T follicular helper cell (primary cell): ENCODE data around the gene SHROOM3.

Source experiments
- DNase-seq: peaks from one replicate; pipeline ENCODE4 v3.0.0-alpha.2; 2020; ENCODE audit warnings: low read depth

Gene SHROOM3

DNA sequence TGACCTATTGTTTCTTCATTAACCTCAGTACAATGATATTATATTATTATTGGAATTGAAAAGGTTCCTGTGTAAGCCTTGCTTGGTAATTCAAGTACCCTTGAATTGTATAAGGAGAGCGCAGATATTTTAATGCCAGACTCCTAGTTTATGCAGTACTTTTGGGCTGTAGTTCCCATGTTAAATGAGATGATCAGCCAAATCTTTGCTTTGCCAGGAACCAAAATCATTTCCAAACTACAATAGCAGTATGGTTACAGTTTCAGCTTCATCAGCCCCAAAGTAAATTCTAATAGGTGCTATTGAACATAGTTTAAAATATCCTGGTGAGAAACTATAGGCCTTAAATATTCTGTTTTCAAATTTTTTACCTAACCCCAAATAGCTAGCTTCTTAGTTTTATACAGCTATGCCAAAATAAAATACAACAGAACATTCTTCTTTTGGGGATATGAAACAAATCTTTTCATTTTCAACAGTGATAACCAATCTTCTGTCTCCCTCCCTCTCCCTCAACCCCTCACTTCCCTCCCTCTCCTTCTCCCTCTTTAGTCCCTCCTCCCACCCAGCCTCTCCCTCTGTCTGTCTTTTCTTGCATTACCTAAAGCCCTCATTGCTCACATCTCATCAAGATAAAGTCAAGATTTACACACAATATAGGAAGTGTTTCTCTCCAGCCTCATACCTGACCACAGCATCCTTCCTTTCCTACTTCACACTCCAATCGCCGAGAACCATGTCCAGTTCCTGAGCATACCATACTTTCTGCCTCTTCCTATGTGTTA, 190.1 kb downstream of the SHROOM3 start:
- no peak for DNase-seq

DNA sequence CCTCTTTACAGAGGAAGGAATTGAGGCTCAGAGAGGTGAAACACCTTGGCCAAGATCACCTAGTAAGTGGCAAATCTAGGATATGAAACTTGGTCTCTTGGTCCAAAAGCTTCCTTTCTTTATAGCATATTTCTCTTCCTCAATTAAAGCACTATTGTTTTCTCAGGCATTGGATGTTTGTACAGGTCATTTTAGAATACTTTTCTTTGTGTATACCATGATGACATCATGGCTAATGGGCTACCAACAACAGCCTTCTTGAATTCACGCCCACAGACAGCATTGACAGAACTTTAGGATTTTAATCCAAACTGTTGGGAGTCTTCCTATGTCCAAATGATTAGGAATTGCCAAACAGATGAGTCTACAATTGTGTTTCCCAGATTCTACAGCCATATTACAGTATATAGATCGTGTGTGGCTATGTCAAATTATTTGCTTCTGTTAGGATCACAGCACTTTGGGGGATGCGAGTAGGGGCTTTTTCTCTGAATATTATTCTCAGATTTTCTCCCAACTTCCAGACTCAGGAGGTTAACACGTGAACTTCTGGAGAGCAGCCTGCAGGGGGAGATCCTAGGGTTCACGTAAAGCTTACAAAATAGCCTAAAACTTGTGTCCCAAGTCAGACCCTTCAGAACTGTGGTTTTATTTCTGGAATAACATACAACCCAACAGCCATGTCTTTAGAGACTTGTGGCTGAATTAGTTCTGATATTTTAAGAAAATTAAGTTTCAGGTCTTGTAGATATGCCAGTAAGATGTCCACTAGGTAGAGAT, 191.8 kb downstream of the SHROOM3 start:
- no peak for DNase-seq

DNA sequence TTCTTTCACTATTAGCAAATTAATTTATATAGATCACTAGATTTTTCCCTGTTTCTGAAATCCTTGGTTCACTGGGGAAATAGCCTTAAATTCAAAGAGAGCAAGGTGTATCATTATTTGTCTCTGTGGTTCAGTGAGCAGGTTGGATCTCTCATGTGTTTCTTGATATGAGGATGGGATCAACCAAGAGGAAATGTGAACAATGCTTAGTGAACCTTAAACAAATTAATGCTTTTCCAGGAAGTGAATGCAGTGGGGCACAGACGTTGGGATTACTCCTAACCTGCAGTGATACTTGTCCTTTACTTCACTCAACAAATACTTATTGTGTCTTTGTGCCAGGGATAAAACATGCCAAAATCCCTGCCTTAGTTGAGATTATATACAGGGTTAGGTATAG, 193.2 kb downstream of the SHROOM3 start:
- DNase-seq = no peak

DNA sequence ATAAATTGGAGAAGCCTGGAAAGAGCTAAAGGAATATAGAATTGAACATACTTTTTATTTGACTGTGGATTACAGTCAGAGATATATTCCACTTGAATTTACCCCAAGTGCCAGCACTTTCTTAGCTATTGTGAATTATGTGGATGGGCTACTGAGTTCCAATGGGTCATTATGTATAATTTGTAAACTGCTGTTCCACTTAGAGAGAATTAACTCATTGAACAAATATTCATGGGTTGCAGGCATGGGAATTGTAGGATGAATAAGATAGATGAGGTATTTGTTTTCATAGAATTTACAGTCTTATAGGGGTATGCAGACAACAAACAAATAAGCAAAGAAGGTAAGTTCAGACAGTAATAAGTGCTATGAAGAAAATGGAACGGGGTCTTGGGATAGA, 195.7 kb downstream of the SHROOM3 start:
- no peak for DNase-seq

DNA sequence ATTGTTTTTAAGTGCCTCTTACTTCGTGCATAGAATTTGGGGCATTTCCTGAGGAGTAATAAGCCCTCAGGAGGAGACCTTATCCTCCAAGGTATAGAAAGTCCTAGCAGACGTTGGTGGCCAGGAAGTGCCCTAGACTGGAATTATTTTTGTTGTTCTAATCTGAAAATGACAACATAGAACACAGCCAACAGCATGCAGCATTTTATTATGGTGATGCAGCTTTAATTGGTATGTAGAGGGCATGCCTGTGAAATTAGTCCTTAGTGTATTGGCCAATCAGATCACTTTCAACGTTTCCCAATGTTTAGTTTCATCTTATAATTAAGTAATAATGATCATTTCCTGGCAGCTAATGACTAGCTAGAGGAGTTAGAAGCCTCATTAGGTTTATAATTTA, 199.2 kb downstream of the SHROOM3 start:
- no peak for DNase-seq

DNA sequence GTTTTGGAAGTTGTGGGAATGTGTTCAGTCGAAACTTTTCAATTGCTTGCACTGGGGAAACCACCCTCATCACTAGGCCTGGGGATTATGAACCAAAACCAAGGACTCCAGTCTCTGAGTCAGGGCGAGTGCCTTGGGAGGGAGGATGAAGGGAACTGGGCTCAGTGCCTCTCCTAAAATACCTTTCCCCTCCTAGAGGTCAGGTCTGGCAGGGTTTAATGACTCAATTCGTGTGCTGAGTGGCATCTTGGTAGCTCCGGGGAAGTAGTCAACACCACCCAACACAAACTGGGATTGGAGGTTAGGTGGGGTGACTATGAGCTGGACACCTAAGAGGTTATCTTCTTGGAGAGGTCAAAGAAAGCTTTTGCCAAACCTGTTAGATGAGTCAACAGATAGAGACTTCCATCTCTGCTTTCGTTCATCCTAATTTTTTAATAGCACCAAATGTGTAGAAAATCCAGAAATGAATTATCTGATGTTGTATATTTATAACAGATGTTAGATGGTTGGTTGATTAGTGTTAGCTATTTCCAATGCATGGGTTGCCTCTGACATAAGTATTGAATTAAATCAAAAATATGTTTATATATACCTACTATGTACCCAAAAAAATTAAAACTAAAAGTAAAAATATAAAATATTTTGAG, 202.8 kb downstream of the SHROOM3 start:
- no peak for DNase-seq

DNA sequence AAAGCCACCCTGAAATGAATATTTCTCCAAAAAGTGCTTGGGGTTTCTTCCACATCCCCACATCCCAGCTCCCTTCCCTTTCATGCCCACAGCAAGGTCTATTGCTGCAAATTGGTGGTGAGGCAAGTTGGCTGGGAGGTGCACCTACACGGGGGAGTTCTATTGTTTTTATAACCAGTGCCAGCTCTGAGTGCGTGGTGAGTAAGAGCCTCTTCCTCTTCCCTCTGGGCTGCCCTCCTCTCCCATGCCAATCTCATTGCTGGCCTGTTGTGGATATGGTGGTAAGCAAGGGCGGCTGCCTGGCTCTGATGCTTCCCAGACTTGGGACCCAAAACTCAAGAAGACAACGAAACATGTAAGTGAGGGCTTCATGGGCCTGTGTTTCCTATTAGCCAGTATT, 204.3 kb downstream of the SHROOM3 start:
- DNase-seq = no peak

DNA sequence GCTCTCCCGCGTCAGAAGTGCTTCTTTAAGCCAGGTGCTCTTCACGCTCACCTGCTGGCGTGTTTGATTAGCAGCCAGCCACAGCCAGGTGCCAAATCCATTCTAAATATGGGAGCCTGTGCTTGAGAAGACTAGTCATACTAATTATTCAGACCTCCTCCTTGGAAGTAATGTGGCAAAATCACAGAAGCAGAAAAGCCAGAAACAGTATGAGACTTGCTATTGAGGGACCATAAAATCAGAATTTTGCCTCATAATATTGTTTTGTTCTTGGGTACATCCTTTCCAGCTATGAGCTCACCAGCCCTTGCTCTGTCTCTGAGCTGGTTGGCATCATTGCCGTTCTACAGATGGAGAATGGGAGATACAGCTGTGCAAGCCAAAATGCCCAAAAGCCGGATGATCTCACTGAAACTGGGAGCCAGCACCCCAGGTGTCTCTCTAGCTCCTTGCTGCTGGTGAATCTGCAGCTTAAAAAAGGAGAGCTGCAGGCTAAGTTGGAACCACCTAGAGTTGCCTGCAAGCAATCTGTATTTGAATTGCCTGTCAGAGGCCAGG, 205.4 kb downstream of the SHROOM3 start:
- no peak for DNase-seq

DNA sequence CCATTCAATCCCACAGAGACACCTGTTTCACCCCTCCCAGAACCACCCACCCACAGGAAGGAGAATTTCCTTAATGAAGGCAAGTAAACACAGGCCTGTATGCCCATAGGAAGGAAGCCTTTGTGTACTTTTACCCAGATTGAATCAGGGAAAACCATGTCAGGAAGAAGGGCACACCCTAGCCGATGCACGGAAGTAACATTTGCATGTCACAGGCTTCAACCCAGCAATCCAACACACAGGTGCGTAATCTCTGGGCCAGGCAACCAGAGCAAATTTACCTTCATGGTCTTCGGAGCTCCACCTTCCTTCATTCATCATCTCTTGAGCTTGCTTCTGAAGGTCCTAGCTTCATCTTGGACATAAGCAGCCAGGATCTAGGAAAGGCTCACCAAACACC, 206.3 kb downstream of the SHROOM3 start:
- DNase-seq = no peak

DNA sequence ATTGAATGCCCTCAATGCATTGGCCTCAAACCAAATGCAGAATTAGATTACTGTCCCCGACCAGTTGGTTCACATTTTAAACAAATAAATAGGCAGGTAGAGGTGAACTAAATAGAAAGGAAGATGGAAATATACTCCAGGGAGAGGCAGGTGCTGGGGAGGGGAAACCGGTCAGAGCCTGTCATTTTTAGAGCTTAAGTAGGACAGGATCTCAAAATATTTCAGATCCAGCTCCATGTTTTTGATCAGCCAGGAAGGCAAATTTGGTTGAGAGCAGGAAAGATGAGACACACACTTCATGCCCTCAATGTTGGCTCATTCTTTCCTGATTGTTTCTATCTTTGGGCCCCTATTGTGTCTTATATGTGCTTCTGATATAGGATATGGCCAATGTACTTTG, 206.7 kb downstream of the SHROOM3 start:
- no peak for DNase-seq

DNA sequence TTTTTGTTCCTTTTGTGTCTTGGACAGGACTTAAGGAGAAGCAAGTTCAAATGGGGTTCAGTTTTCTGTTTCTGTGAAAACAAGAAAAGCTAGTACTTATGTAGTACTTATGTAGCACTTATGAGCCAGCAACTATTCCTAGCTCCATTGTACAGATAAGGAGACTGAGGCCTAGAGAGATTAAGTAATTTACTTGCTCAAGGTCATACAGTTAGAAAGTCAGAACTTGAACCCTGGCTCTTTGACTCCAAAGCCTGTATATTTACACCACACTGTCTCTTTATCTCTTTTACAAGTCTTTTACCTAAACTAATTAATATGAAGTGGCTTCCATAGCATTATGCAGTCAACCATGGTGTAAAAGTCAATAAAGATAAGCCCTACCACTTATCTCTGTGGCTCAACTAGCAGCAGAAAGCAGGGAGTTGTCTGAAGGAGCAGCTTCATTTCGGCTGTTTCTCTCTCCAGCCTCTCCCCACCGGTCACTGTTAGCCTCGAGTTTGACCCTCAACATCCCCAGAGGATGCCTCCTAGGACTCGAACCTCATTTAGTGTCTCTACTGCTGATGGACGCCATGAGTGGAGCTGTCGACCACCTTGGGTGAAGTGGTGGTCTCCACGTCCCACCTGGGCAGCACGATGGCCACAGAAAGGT, 209.9 kb downstream of the SHROOM3 start:
- no peak for DNase-seq

DNA sequence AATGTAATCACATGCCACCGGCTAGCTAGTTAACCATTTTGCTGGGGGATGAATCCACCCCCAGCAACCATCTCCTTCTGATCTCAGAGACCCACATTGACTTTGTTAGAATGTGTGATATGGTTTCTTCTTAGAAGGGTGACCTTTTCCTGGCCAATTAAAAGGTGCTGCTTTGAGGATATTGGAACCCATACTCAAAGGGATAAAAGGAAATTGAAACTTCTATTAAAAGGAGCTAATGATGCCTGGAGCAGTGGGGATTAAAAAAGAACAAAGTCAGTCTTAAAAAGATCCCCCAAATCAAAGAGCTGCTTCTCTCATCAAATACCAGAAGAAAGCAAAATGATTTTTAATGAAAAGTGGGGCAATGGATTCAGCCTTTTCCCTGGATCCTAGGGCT, 214.1 kb downstream of the SHROOM3 start:
- DNase-seq = no peak

DNA sequence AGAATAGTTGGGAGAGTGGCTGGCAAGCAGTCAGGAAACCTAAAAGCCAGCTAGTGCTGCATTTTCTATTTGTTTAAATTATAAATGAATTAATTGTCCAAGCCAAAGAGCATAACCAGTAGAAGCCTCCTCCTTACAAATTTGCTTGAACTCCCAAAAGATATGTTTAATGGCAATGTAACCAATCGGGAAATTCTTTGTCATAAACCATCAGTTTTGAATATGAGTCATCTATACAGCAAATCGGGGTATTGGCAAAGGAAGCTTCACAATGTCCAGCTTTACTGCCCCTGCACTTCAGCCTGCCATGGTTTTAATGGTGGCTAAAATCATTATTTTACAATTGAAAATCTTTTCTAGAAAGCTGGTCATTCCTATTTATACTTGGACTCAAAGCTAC, 216.6 kb downstream of the SHROOM3 start:
- DNase-seq = no peak

DNA sequence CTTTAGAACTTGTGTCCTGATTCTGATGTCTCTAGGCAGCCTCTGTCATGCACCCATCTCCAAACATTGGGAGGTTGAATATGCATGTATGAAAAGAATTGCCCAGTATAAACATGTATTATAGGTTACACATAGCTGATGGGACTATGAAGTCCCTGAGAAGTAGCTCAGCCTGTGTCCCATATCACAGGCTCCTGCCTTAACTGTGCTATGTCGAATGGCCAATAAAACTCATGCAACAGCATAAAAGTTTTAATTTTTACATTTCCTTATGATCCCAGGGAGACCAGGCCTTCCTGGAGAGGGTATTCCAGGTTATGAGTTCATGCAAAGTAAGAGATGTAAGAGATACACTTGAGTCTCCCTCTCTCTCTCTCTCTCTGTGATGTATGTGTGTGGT, 217.4 kb downstream of the SHROOM3 start:
- DNase-seq = no peak

DNA sequence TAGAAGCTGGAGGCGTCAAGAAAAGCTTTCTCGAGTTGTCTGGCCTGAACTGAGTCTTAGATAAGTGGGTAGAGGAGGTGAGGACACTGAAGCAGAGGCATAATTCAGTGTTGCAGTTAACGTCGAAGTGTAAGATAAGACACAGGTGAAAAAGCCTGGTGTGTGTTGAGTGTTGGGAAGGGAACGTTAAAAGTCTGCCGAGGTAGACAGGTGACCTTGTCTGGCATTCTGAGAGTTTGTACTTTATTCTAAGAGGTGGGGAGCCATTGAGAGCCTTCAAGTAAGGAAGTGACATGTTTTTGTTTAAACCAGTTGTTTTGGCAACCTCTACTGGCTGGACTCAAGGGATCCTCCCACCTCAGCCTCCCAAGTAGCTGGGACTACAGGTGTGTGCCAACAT, 219.1 kb downstream of the SHROOM3 start:
- DNase-seq = no peak

DNA sequence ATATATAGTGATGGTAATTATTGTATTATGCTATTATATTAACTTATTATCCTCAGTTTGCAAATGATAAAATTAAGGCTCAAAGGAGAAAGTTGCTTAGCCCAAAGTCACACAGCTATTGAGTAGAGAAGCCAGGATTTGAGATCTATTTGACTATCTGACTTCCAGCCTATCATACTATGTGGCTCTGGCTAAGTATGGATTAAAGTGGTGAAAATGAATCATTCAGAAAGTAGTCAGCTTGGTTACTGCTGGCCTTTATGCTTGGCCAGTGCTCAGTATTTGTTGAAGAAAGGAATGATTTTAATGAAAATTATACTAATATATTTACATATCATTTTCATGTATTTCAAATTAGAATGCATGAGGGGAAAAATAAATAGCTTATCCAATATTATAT, 219.8 kb downstream of the SHROOM3 start:
- DNase-seq = no peak

DNA sequence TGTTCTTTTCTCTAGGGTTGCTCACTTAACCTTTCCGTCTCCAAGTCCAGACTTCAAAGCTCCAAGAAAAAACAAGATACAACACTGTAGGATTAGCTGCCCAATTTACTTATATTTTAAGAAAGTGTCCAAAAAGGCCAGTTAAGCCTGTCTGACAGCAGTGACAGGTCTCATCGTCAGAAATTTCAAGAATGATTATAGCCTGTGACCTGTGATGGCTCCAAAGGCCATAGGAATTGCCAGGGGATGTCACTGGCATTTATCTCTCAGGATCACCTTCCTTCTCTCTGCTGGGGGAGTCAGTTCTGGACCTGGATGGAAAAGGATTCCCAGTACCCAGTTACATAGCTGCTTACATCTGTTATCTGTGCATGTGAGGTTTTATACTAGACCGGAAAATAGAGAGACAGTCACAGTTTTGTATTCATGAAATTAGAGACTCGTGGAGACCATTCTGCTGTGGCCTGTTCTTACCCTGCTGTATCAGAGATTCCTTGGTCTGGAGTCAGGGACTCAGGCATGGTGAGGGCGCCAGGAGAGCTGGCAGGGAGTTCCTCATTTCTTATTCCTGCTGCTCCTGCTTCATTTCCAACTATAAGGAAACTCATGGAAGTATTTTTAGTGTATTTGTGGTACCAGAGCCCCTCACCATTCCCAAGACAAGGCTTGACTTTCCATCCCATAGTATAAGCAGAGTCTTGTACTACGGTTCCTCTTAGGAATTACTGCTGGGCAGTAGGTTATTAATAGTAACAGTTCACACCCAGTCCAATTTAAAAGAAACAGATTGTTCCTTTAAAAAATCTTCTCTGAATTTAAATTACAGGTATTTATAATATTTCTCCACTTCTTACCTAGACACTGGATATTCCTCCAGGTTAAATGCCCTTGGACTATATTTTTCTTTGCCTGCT, 220.8 kb downstream of the SHROOM3 start:
- no peak for DNase-seq

DNA sequence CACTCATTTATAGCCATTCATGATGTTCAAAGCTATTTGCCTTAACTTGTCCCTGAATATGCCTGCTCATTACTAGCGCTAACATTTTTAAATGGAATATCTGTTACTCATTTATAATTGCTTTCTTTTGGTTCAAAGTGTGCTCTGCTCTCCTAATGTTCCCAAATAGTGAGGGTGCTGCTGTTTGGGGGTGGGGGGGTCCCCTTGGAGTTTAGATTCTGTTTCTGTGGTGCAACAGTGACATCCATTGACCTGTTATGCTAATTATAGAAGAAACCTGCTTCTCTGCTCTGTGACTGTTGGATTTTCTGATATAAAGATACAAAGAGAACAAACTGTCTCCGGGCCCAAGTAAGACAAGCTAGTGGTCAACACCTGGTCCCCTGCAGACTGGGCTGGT, 222.4 kb downstream of the SHROOM3 start:
- DNase-seq = no peak

DNA sequence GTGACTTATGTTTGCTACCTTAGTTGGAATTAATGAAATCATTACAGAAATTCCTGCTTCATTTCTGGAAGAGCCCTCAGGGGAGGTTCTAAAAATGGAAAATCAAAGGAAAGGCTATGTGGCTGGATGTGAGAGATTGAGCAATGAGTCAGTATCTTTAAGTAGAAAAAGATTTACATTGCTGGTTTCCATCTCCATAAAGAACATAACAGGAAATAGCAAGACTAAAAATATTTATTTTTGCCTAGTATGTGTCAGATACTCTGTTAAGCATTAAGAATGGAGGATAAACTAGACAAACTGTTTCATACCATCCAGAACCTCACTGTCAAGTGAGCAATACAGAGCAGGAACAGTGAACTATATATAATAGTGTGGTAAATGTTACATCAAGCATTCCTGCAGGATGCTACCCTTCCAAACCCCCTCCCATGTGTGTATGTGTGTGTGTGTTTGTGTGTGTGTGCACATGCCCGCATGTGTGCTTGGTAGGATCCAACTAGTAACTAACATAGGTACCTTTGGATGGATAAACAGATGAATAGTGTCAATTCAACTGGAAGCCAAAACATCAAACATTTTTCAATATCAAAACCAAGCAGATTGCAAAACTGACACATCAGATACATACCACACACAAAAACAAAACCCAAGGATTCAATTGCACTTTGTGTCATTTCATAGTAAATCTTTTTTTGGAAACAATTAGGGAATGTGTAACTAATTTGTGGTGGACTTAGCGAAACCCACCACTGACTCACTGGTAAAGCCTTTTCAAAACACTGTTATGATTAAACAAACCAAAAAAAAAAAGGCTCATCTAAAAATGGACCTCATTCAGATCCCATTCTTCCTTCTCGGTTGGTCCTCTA, 223.4 kb downstream of the SHROOM3 start:
- DNase-seq = no peak

DNA sequence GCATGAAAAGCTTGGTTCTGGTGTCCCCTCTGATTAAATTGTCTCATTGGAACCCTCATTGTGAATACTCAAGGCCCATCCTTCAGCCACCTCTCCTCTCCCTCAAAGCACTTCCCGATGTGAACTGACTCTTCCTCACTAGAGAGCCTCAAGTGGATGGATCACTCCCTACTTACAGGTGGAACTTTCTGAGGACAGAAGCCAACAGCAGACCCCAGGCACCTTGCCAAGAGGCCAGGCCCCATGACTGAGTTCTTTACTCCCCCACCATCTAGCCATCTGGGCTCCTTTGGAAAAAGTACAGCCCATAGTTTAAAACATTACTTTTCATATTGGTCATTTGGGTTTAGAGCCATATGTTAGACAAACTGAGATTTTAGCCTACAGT, 224.1 kb downstream of the SHROOM3 start:
- no peak for DNase-seq
